C4-2B (cell line): ENCODE data around the gene CRB1.

Experiments
- CTCF ChIP-seq: fragments of 450-650 bp; conservative IDR thresholded peaks from 2 replicates; pipeline ENCODE4 v1.5.1; 2017; ENCODE audit warnings: mild to moderate bottlenecking
- ZFX ChIP-seq: fragments of 450-650 bp; IDR thresholded peaks from 2 replicates; pipeline ENCODE4 v1.6.1; 2017

GRCh38 chr1:197264936-197265567, 3.0 kb upstream of the CRB1 start:
- TF ChIP-seq CTCF (no peak), ZFX (no peak)
